PC-9 (cell line): ENCODE measurements around the gene MED27.

Experiments used
- CTCF ChIP-seq: fragments of 200-600 bp; sonication (generic); conservative IDR thresholded peaks from 2 replicates; pipeline ENCODE4 v1.6.1; 2017; ENCODE audit warnings: mixed run types, antibody characterized with exemption, mild to moderate bottlenecking, moderate library complexity
- EZH2 ChIP-seq: fragments of 200-600 bp; sonication (generic); IDR thresholded peaks from 2 replicates; pipeline ENCODE4 v1.8.0; 2017; ENCODE audit warnings: antibody characterized with exemption, low read depth

- TF ChIP-seq CTCF (no peak), EZH2 (no peak)
Measured at GRCh38 chr9:132020272-132020671, 59.4 kb downstream of the MED27 start.
